Neutrophil (primary cell): ENCODE measurements around the gene SLC13A3.

Experiments used
- H3K27ac ChIP-seq: fragments of 200-600 bp; sonication (generic); 2 replicates; pipeline ENCODE4 v1.5.1; 2016; ENCODE audit warnings: mild to moderate bottlenecking, moderate library complexity
- H3K27me3 ChIP-seq: fragments of 200-600 bp; sonication (generic); 2 replicates; pipeline ENCODE4 v1.6.0; 2016; ENCODE audit warnings: mild to moderate bottlenecking
- H3K36me3 ChIP-seq: fragments of 200-600 bp; sonication (generic); 2 replicates; pipeline ENCODE4 v1.5.1; 2017
- H3K4me1 ChIP-seq, 2 experiments: fragments of 200-600 bp in 1 of 2; sonication (generic) in 1 of 2; 1 replicate in 1 of 2; 2 replicates in 1 of 2; pipeline versions ENCODE4 v1.5.1 to v1.6.1; 2013 to 2016; ENCODE audit warnings: low read depth in 1 of 2, low read length in 1 of 2, mild to moderate bottlenecking in 1 of 2, moderate library complexity in 1 of 2; ENCODE audit not compliant: control insufficient read depth in 1 of 2, insufficient read depth in 1 of 2
- H3K4me3 ChIP-seq, 2 experiments: fragments of 200-600 bp in 1 of 2; sonication (generic) in 1 of 2; 1 replicate in 1 of 2; 2 replicates in 1 of 2; pipeline ENCODE4 v1.5.1; 2013 to 2016; ENCODE audit warnings: low read depth in 1 of 2, low read length in 1 of 2, mild to moderate bottlenecking in 1 of 2, moderate library complexity in 1 of 2
- H3K9me3 ChIP-seq: fragments of 200-600 bp; sonication (generic); 2 replicates; pipeline ENCODE4 v1.5.1; 2016
- TF ChIP-seq, protein P1 (sequence below): fragments of 200-600 bp; sonication (generic); IDR thresholded peaks from 2 replicates; pipeline ENCODE4 v1.5.1; 2016; ENCODE audit warnings: antibody characterized with exemption

The SLC13A3 gene

DNA sequence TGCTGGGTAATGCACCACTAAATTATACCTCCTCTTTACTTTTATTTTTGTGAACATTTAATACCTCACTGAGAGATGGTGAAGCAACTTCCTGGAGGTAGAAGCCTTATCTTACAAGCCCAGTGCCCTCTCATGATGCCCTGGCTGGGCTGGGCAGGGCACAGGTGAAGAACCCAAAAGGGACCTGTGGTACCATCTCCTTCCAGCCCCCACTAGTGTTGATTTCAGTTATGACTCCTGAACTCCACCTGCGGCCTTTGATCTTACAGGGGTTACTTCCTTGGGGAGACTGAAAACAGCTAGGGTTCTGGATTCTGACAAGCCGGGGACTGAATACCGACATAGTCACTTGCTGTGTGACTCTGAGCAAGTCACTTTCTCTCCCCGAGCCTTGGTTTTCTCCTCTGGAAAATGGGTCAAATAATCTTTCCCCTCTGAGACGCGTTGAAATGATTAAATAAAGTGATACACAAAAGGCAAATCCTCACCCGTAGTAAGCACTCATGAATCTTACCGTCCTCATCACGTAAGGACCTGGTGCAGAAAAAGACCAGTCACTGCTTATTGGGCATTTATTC is 1.2 kb downstream of the SLC13A3 start:
- TF ChIP-seq, protein P1, sequence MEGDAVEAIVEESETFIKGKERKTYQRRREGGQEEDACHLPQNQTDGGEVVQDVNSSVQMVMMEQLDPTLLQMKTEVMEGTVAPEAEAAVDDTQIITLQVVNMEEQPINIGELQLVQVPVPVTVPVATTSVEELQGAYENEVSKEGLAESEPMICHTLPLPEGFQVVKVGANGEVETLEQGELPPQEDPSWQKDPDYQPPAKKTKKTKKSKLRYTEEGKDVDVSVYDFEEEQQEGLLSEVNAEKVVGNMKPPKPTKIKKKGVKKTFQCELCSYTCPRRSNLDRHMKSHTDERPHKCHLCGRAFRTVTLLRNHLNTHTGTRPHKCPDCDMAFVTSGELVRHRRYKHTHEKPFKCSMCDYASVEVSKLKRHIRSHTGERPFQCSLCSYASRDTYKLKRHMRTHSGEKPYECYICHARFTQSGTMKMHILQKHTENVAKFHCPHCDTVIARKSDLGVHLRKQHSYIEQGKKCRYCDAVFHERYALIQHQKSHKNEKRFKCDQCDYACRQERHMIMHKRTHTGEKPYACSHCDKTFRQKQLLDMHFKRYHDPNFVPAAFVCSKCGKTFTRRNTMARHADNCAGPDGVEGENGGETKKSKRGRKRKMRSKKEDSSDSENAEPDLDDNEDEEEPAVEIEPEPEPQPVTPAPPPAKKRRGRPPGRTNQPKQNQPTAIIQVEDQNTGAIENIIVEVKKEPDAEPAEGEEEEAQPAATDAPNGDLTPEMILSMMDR: no peak
- peaks cover 75% of the 10 kb centered on the region for H3K27me3 ChIP-seq
- H3K9me3 ChIP-seq: no peaks in the 10 kb centered on the region
- no peak overlapping the region for H3K4me3 ChIP-seq
- no peaks in the 10 kb centered on the region for H3K36me3 ChIP-seq
- H3K27ac ChIP-seq: no peak overlapping the region
- H3K4me1 ChIP-seq: no peaks in the 10 kb centered on the region

DNA sequence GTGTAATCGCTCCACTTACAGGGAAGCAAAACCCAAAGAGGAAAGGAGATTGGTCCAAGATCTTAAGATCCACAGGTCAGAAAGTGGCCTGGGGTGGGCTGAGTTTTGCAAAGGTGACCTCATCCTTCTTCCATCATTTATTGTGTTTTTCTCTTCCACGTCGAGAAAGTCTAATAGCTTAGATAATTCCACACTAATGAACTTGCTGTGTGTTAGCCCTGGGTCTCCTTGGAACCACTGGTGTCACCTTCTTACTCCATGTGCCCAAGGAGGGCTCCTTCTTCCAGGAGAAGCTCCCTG is 1.7 kb downstream of the SLC13A3 start:
- Histone ChIP-seq H3K9me3 (no peaks in the 10 kb centered on the region), H3K4me3 (no peak overlapping the region), H3K36me3 (no peaks in the 10 kb centered on the region), H3K4me1 (no peaks in the 10 kb centered on the region), H3K27me3 (peaks cover 80% of the 10 kb centered on the region), H3K27ac (no peak overlapping the region)
- TF ChIP-seq, protein P1: no peak

DNA sequence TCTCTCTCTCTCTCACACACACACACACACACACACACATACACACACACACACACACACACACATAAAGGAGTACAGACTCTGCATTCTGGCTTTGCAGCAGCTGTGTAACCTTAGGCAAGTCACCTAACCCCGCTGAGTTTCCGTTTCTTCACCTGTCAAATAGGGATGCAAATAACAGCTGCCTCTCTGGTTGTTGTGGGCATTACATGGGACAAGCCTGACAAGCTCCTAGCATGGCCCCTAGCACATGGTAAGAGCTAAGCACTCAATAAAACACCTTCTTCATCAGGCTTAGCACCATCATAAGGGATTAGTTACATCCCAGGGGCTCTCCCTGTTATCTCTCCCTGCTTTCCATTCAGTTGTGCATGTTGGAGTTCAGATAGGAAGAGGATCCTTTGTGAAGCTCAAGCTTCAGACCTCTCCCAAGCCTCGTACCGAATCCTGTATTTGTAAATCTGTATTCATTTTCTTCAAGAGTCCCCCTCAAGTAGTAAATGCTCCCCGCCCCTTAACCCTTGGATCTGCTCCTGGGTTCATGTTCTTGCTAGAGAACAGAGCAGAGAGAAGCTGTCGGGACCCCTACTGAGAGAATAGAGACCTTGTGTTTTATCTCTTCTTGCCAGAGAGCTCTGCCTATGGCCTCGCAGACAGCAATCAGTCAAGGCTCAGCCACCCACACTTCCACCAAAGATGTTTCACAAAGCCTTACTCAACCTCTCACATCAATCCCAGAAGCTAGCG is 2.2 kb downstream of the SLC13A3 start:
- TF ChIP-seq, protein P1: no peak
- H3K36me3 ChIP-seq: no peaks in the 10 kb centered on the region
- no peak overlapping the region for H3K4me3 ChIP-seq
- H3K4me1 ChIP-seq: no peaks in the 10 kb centered on the region
- peaks cover 81% of the 10 kb centered on the region for H3K27me3 ChIP-seq
- no peak overlapping the region for H3K27ac ChIP-seq
- no peaks in the 10 kb centered on the region for H3K9me3 ChIP-seq

DNA sequence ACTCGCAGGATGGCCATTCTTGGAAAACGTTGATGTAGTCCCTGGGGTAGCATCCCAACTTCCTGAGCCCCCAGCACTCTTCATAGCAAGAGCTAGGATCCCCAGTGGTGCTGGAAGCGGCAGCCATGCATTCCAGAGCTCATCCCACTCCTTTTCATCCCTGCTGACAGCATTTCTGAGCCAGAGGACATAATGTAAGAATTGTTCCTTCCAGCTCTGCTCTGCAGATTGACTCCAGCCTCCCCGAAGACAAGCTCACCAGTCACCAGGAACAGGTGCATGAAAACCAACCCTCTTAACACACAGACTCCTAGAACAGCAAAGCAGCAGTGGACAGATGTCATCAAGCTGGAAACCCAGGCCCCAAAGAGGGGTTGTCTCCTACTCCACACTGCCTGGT is 3.8 kb downstream of the SLC13A3 start:
- Histone ChIP-seq H3K36me3 (no peaks in the 10 kb centered on the region), H3K4me3 (no peak overlapping the region), H3K9me3 (no peaks in the 10 kb centered on the region), H3K27me3 (peaks cover 65% of the 10 kb centered on the region), H3K27ac (no peak overlapping the region), H3K4me1 (no peaks in the 10 kb centered on the region)
- TF ChIP-seq, protein P1: no peak

DNA sequence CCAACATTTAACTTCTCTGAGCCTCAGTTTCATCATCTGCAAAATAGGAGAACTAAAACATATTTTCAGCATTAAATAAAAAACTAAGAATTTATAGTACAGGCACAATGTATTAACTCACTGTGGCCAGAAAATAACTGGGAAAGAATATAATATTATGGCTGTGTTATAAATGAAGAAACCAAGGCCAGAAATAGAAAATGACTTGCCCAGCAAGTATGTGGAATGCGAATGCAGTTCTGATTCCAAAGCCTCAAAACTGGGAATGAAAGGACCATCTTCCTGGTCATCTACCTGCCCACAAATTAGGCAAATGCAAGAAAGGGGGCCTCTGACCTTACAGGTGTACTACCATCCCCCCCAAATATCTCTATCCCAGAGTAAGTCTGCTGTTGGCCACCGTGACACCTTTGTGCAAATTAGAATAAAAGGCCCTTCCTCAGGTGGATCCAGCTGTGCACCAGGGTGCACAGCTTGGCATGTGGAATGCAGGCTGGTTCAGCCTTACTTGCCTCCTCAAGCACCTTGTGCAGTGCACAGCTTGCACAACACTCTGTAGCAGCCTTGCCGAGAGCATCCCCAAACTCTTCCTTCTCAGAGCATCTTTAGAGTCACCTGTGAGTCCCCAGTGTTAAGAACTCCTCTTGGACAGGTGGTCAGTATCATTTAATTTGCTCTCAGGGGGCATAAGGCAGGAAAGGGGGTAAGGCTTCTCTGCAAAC is 4.4 kb downstream of the SLC13A3 start:
- H3K27ac ChIP-seq: no peak overlapping the region
- no peak overlapping the region for H3K4me3 ChIP-seq
- no peaks in the 10 kb centered on the region for H3K9me3 ChIP-seq
- H3K4me1 ChIP-seq: no peaks in the 10 kb centered on the region
- TF ChIP-seq, protein P1: no peak
- peaks cover 58% of the 10 kb centered on the region for H3K27me3 ChIP-seq
- H3K36me3 ChIP-seq: no peaks in the 10 kb centered on the region
